Tibial nerve (tissue), 4 donors: ENCODE data around the gene TRAF7.

Experiments used
- CTCF ChIP-seq, 5 experiments: fragments of 200-600 bp in 3 of 5; fragments of 450-650 bp in 2 of 5; sonication (generic) in 3 of 5; IDR thresholded peaks; one replicate each; pipeline ENCODE4 v1.5.1; 2016 to 2019; ENCODE audit warnings: antibody characterized with exemption in 5 of 5, mild to moderate bottlenecking in 3 of 5, moderate library complexity in 2 of 5
- EP300 ChIP-seq, 2 donors: sonication (generic); formaldehyde crosslinking; IDR thresholded peaks; one replicate each; pipeline ENCODE4 v1.6.1; 2017; ENCODE audit warnings: antibody characterized with exemption in 2 of 2, mild to moderate bottlenecking in 1 of 2
- POLR2A ChIP-seq, 2 donors: fragments of 450-650 bp; IDR thresholded peaks; one replicate each; pipeline ENCODE4 v1.6.1; 2017; ENCODE audit warnings: antibody characterized with exemption in 2 of 2, mild to moderate bottlenecking in 2 of 2, moderate library complexity in 2 of 2

DNA sequence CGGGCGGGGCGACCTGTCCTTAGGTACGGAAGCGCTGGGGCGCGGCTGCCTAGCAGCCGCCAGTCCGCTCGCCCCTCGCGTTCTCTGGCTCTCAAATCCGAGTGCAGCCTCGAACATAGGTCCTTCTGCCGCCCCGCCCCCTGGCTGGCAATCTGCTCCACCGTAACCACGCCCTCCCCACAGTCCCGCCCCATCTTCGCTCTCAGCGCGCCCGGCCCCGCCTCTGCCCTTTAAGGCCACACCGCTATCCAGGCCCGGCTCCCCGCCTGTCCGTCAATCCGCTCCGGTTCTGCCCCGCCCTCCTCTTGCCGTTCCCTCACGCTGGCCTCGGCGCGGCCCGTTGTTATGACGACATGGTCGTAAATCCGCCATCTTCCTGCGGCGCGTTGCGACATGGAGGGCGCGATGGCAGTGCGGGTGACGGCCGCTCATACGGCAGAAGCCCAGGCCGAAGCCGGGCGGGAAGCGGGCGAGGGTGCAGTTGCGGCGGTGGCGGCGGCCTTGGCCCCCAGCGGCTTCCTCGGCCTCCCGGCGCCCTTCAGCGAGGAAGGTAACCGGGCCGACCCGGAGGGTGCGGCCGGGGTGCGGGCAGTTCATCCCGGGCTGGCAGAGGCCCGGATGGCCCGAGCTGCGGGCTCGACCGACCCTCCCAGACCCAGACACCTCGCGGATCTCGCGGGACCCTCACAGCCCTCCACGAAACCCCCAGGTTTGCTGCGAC lies 67.8 kb downstream of the TRAF7 start, which contains the start of gene E4F1:
- TF ChIP-seq CTCF (IDR thresholded peaks at IDR 0.05) (peak in 1 of 5 experiments; percentile 15), EP300 (IDR thresholded peaks at IDR 0.05) (peak; percentile 86 to 96), POLR2A (IDR thresholded peaks at IDR 0.05) (peak; percentile 70 to 82)
